HG02571 (cell line): Measurements from ENCODE around the gene MRPL16.
"Not testable (repeated sequence)": the region's sequence is repeated elsewhere in the genome, so short reads cannot be mapped to it uniquely, and the experiment has no call there.

Experiments used
- ATAC-seq: cut with Tn5 transposase; IDR thresholded peaks from one replicate; pipeline ENCODE4 v1.9.1; 2021; ENCODE audit warnings: mild to moderate bottlenecking, moderate library complexity; ENCODE audit not compliant: unreplicated experiment

Gene MRPL16

GRCh38 chr11:59813364-59813763 lies 2.8 kb upstream of the MRPL16 start:
- ATAC-seq: no peak

DNA sequence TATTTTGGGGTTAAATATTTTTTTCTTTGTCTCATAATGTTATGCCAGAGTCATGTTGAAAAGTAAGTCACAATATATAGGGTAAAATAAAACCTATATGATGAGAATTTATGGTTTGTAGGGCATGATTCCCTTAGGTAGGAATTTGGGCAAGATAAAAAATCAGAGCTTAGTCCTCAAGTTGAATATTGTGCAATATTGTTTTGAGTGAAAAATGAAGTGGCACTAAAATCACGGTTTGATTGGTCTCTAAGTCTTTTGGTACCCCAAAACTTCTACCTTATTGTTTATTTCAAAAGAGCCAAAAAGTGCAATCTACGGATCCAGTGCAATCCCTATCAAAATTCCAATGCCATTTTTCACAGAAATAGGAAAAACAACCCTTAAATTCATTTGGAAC lies 1.6 kb upstream of the MRPL16 start:
- ATAC-seq: no peak

DNA sequence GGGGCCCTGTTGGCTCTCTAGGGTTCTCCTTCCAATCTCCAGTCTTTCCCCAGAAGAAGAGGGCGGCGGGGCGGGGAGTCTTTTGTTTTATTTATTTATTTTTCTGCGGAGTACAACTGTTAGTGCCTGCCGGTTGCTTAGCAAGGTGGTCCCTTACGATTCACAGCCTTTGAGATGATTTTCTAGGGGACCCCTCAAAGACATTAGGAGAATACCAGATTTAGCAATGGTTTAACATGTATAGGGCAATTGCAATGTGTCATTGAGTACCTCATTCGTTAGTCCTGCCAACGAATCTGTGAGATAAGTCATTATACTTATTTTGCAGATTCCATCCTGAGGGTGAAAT lies 307 bp upstream of the MRPL16 start:
- ATAC-seq: no peak

GRCh38 chr11:59807047-59807610 lies 3.4 kb downstream of the MRPL16 start:
- no peak for ATAC-seq

GRCh38 chr11:59804061-59804460 lies 6.5 kb downstream of the MRPL16 start:
- no peak for ATAC-seq

DNA sequence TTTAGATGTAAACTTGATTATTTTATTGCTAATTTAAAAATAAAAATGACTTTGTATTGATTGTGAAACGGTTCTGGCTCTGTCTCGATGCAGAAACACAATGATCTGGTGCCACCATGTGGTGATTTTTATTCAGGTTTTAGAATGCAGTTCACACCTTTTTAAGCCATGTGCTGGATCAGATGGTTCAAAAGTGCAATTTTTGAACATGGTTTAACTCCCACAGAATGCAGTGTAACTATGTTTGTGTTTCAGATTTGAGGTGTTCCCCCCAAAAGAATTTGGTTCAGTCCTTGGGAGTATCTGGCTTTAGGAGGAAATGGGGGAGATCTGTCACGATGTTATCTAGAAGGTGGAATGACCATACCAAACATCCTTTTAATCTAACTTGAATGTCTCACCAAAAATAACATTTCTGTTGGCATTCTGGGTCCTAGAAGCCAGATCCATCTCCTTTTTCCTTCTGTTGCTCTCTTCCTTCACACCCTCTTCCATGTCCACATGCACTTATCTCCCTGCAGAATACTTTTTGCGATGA lies 7.9 kb downstream of the MRPL16 start:
- no peak for ATAC-seq

GRCh38 chr11:59801981-59802638 lies 8.5 kb downstream of the MRPL16 start:
- no peak for ATAC-seq

GRCh38 chr11:59801160-59801706 lies 9.3 kb downstream of the MRPL16 start:
- no peak for ATAC-seq

- ATAC-seq: no peak
These were observed 10.1 kb downstream of the MRPL16 start for GRCh38 chr11:59800390-59801025.

GRCh38 chr11:59794417-59794816 lies 16.2 kb downstream of the MRPL16 start:
- no peak for ATAC-seq

- ATAC-seq: no peak
These were observed 18.1 kb downstream of the MRPL16 start for GRCh38 chr11:59792507-59792906.

DNA sequence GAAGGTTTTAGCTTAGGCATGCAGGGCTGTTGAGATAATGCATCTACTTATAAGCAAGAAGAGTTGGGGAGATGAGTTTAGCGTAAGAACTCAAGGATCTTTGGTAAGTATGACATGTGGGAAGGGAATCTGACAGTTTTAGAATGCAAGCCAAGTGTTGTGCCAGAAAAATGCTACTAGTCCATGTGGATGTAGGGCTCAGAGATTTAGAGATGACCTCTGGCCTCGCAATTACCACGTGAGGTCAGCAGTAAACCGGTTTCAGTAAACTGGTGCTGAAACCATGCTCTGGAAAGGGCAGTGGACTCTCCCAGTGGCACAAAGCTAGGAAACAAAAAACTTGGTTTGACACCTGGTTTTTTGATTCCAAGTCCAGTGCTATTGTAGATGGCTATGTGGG lies 18.9 kb downstream of the MRPL16 start:
- no peak for ATAC-seq

DNA sequence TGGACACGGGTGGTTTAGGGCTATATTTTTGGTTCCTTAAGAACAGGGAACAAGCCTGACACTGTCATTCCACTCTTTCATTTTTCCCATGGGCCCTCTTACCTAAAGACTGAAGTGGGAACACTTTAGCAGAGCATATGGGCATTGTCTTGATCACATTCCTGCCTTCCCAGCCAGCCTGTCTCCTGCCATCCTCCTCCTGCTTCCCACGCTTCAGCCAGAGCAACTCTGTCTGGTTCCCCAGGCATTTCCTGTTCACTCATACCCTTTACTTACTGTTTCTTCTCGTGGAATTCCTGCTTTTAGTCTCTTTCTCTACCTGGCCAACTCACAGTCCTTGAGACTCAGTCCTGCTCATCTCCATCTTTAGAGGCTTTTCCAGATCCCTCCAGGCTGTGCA lies 22.8 kb downstream of the MRPL16 start:
- ATAC-seq: no peak

- no peak for ATAC-seq
These were observed 23.4 kb downstream of the MRPL16 start for GRCh38 chr11:59787255-59787588.

GRCh38 chr11:59785818-59786217 lies 24.8 kb downstream of the MRPL16 start:
- ATAC-seq: no peak

GRCh38 chr11:59784441-59784840 lies 26.1 kb downstream of the MRPL16 start:
- not testable (repeated sequence) for ATAC-seq

DNA sequence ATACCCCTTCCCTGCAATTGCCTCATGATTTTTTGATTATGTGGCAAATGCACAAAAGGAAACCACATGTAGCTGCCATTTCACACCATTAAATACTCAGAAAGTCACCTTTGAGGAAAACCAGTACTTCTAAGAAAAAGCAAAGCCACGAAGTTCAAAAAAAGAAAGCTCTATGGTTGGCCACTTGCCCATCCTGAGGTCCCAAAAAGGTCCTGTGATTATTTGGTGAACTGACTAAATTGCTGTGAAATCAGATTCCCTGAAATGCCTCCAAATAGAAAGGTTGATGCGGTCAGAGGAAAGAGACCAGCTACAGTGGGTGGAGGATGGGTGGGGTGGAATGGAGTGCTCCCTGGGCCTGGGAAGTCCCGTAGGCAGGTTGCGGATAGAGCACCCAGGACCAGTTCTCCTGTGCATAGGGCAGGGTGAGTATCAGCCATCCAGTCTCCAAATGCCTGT lies 26.9 kb downstream of the MRPL16 start:
- no peak for ATAC-seq

GRCh38 chr11:59782080-59782479 lies 28.5 kb downstream of the MRPL16 start:
- no peak for ATAC-seq

- ATAC-seq: no peak
These were observed 31.1 kb downstream of the MRPL16 start for GRCh38 chr11:59779487-59779886.

DNA sequence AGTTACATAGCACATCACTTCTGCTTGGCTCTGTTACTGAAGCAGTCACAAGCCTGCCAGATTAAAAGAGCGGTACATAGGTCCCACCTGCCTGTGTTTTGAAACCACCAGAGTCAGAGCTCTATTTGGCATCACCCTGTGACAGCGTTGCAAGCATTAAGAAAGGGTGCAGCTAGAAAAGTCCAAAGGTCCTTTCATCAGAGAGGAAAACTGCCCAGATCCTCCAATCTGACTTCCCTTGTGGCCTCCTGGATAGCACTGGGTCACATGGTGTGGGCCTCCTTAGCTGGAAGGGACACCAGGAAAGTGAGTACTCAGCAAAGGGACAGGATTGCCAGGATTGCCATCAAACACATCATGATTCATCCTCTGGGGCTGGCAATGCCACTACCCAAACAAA lies 32.5 kb downstream of the MRPL16 start:
- ATAC-seq: no peak

DNA sequence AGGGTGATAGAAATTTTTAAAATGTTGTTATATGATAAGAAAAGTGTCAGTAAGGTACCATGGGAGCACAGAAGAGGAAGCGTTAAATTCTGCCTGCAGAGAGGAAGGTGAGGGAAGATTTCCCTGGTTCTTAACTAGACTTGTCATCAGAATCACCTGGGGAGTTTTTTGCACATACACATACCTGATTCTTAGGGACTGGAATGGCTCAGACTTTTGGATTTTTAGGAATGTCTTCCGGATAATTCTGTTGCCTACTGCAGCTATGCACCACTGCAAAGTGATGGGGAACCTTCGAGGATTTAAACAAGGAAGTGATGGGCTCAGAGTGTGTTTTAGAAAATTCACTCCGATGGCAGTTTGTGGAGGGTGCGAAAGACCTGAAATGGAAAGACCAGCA lies 33.5 kb downstream of the MRPL16 start:
- no peak for ATAC-seq
